CD8-positive, alpha-beta memory T cell (primary cell): ENCODE data around the gene TLE1. TPM values are rescaled to one million over a fixed set of nuclear protein-coding genes. Genes with fewer than 3 reads are reported as not detected.

Experiments
- CTCF ChIA-PET: fragments of 350-600 bp; sonication (Branson Sonifier 250); formaldehyde crosslinking; loops from one replicate; lab custom pipeline; 2021; ENCODE audit warnings: antibody characterized with exemption; lab: Charles Lee
- POLR2A ChIA-PET: fragments of 350-600 bp; sonication (Branson Sonifier 250); formaldehyde crosslinking; loops from one replicate; lab custom pipeline; 2021; ENCODE audit warnings: antibody characterized with exemption; lab: Charles Lee
- DNase-seq, 5 donors: peaks; one replicate each; pipeline versions ENCODE4 v3.0.0 to v3.0.0-alpha.2; 2020 to 2022; ENCODE audit warnings: mixed read lengths in 1 of 5
- H3K27ac ChIP-seq: one replicate; pipeline ENCODE4 v1.7.0; 2013; ENCODE audit warnings: low read depth, mild to moderate bottlenecking, low read length, moderate library complexity
- H3K27me3 ChIP-seq: 2 replicates; pipeline ENCODE4 v1.7.0; 2013; ENCODE audit warnings: low read length, mild to moderate bottlenecking; ENCODE audit not compliant: insufficient read depth, poor library complexity, severe bottlenecking
- H3K36me3 ChIP-seq: 2 replicates; pipeline ENCODE4 v1.7.0; 2013; ENCODE audit warnings: mild to moderate bottlenecking, low read length, moderate library complexity; ENCODE audit not compliant: insufficient read depth
- H3K4me1 ChIP-seq: 2 replicates; pipeline ENCODE4 v1.7.0; 2013; ENCODE audit warnings: mild to moderate bottlenecking, low read length, moderate library complexity; ENCODE audit not compliant: insufficient read depth
- H3K4me3 ChIP-seq: 2 replicates; pipeline ENCODE4 v1.7.0; 2013; ENCODE audit warnings: mild to moderate bottlenecking, low read length
- H3K9me3 ChIP-seq: 2 replicates; pipeline ENCODE4 v1.7.0; 2013; ENCODE audit warnings: mild to moderate bottlenecking, low read length
- H3K27ac Mint-ChIP-seq, 8 donors: one replicate each; pipeline ENCODE4 v1.8.0; 2020 to 2021; ENCODE audit warnings: mixed read lengths in 8 of 8, mild to moderate bottlenecking in 6 of 8, inconsistent platforms in 3 of 8, moderate library complexity in 3 of 8
- H3K27me3 Mint-ChIP-seq, 2 donors: one replicate each; pipeline ENCODE4 v1.8.0; 2020 to 2021; ENCODE audit warnings: mixed read lengths in 2 of 2, mild to moderate bottlenecking in 1 of 2, moderate library complexity in 1 of 2
- H3K36me3 Mint-ChIP-seq, 3 donors: one replicate each; pipeline ENCODE4 v1.8.0; 2020 to 2021; ENCODE audit warnings: mixed read lengths in 3 of 3, inconsistent platforms in 1 of 3, mild to moderate bottlenecking in 1 of 3
- H3K4me1 Mint-ChIP-seq, 3 donors: one replicate each; pipeline ENCODE4 v1.8.0; 2020 to 2021; ENCODE audit warnings: mixed read lengths in 3 of 3, inconsistent platforms in 1 of 3, mild to moderate bottlenecking in 1 of 3
- H3K4me3 Mint-ChIP-seq, 7 donors: one replicate each; pipeline ENCODE4 v1.8.0; 2020 to 2021; ENCODE audit warnings: mixed read lengths in 7 of 7, mild to moderate bottlenecking in 6 of 7, moderate library complexity in 4 of 7, inconsistent platforms in 2 of 7
- H3K9me3 Mint-ChIP-seq, 5 donors: one replicate each; pipeline ENCODE4 v1.8.0; 2020 to 2022; ENCODE audit warnings: mixed read lengths in 5 of 5, mild to moderate bottlenecking in 3 of 5, moderate library complexity in 2 of 5, inconsistent platforms in 1 of 5
- polyA plus RNA-seq: library from polyadenylated mRNA; unstranded; fragments of 300-500 nt; fragmentation: Illumina TruSeq; gene quantifications from one replicate; pipeline ENCODE4 v1.2.3, GENCODE V29; 2021
- total RNA-seq, 2 experiments: library from RNA; stranded (reverse); gene quantifications; one replicate each; pipeline ENCODE4 v1.2.3, GENCODE V29; 2021

TLE1 gene
- total and polyA plus RNA-seq, 3 experiments from 2014 or later: 0.13 to 25.1 (median 0.33) TPM

GRCh38 chr9:81656871-81657337, 32.4 kb downstream of the TLE1 start:
- H3K9me3 ChIP-seq: no peaks in the 10 kb centered on the region
- H3K27ac ChIP-seq: no peak overlapping the region
- no peaks in the 10 kb centered on the region for H3K4me1 ChIP-seq
- no peaks in the 10 kb centered on the region for H3K36me3 ChIP-seq
- Mint-ChIP-seq H3K9me3 (no peaks in the 10 kb centered on the region), H3K4me1 (peaks cover 0 to 24% (median 9%) of the 10 kb centered on the region in 3 donors), H3K4me3 (no peak overlapping the region), H3K27ac (peak overlapping the region in 1 of 8 donors; percentile 4), H3K36me3 (peaks cover 0 to 2% (median 0%) of the 10 kb centered on the region in 3 donors), H3K27me3 (no peaks in the 10 kb centered on the region)
- CTCF ChIA-PET: no interaction called here
- no peaks in the 10 kb centered on the region for H3K27me3 ChIP-seq
- no peak for DNase-seq
- H3K4me3 ChIP-seq: no peak overlapping the region
- POLR2A ChIA-PET: no interaction called here

GRCh38 chr9:81656004-81656403, 33.3 kb downstream of the TLE1 start:
- CTCF ChIA-PET: no interaction called here

GRCh38 chr9:81653240-81653639, 36.1 kb downstream of the TLE1 start:
- POLR2A ChIA-PET: no interaction called here
- H3K36me3 Mint-ChIP-seq: peaks cover 0 to 2% (median 0%) of the 10 kb centered on the region in 3 donors
- no peaks in the 10 kb centered on the region for H3K27me3 Mint-ChIP-seq
- H3K4me1 Mint-ChIP-seq: peaks cover 0 to 24% (median 9%) of the 10 kb centered on the region in 3 donors
- H3K4me3 Mint-ChIP-seq: no peak overlapping the region
- no peaks in the 10 kb centered on the region for H3K27me3 ChIP-seq
- no peak overlapping the region for H3K27ac Mint-ChIP-seq
- H3K27ac ChIP-seq: no peak overlapping the region
- no peak overlapping the region for H3K4me3 ChIP-seq
- CTCF ChIA-PET: no interaction called here
- no peaks in the 10 kb centered on the region for H3K9me3 ChIP-seq
- no peaks in the 10 kb centered on the region for H3K9me3 Mint-ChIP-seq
- DNase-seq: no peak
- no peaks in the 10 kb centered on the region for H3K36me3 ChIP-seq
- no peaks in the 10 kb centered on the region for H3K4me1 ChIP-seq

More at GRCh38 chr9:81656004-81656403, 33.3 kb downstream of the TLE1 start:
- H3K4me1 ChIP-seq: no peaks in the 10 kb centered on the region
- no peak overlapping the region for H3K4me3 ChIP-seq
- Mint-ChIP-seq H3K4me3 (peak overlapping the region in 1 of 7 donors; percentile 29), H3K27ac (peak overlapping the region in 3 of 8 donors; percentile 29 to 71 (median 69)), H3K4me1 (peaks cover 0 to 24% (median 9%) of the 10 kb centered on the region in 3 donors), H3K27me3 (no peaks in the 10 kb centered on the region), H3K36me3 (peaks cover 0 to 2% (median 0%) of the 10 kb centered on the region in 3 donors), H3K9me3 (no peaks in the 10 kb centered on the region)
- peak in 1 of 5 donors; percentile 17 for DNase-seq
- POLR2A ChIA-PET: no interaction called here
- no peak overlapping the region for H3K27ac ChIP-seq
- H3K9me3 ChIP-seq: no peaks in the 10 kb centered on the region
- no peaks in the 10 kb centered on the region for H3K27me3 ChIP-seq
- no peaks in the 10 kb centered on the region for H3K36me3 ChIP-seq

GRCh38 chr9:81652058-81652687, 37.2 kb downstream of the TLE1 start:
- Mint-ChIP-seq H3K27ac (no peak overlapping the region), H3K4me3 (no peak overlapping the region), H3K4me1 (peaks cover 0 to 22% (median 10%) of the 10 kb centered on the region in 3 donors), H3K36me3 (peaks cover 0 to 2% (median 0%) of the 10 kb centered on the region in 3 donors), H3K9me3 (no peaks in the 10 kb centered on the region), H3K27me3 (no peaks in the 10 kb centered on the region)
- Histone ChIP-seq H3K36me3 (no peaks in the 10 kb centered on the region), H3K27me3 (no peaks in the 10 kb centered on the region), H3K4me1 (no peaks in the 10 kb centered on the region), H3K4me3 (no peak overlapping the region), H3K27ac (no peak overlapping the region), H3K9me3 (no peaks in the 10 kb centered on the region)
- ChIA-PET CTCF (no interaction called here), POLR2A (no interaction called here)
- DNase-seq: no peak

GRCh38 chr9:81650586-81651515, 38.5 kb downstream of the TLE1 start:
- H3K36me3 Mint-ChIP-seq: peaks cover 0 to 2% (median 0%) of the 10 kb centered on the region in 3 donors

GRCh38 chr9:81649475-81650240, 39.7 kb downstream of the TLE1 start:
- ChIA-PET CTCF (no interaction called here), POLR2A (no interaction called here)
- Mint-ChIP-seq H3K27me3 (no peaks in the 10 kb centered on the region), H3K36me3 (peaks cover 0 to 2% (median 0%) of the 10 kb centered on the region in 3 donors), H3K4me1 (peaks cover 0 to 4% (median 3%) of the 10 kb centered on the region in 3 donors), H3K9me3 (no peaks in the 10 kb centered on the region), H3K27ac (no peak overlapping the region), H3K4me3 (no peak overlapping the region)
- Histone ChIP-seq H3K9me3 (no peaks in the 10 kb centered on the region), H3K4me1 (no peaks in the 10 kb centered on the region), H3K27me3 (no peaks in the 10 kb centered on the region), H3K36me3 (no peaks in the 10 kb centered on the region), H3K27ac (no peak overlapping the region), H3K4me3 (no peak overlapping the region)
- DNase-seq: no peak

More at GRCh38 chr9:81650586-81651515, 38.5 kb downstream of the TLE1 start:
- DNase-seq: no peak
- CTCF ChIA-PET: no interaction called here
- Histone ChIP-seq H3K27ac (no peak overlapping the region), H3K36me3 (no peaks in the 10 kb centered on the region), H3K4me1 (no peaks in the 10 kb centered on the region), H3K9me3 (no peaks in the 10 kb centered on the region), H3K27me3 (no peaks in the 10 kb centered on the region), H3K4me3 (no peak overlapping the region)
- Mint-ChIP-seq H3K9me3 (no peaks in the 10 kb centered on the region), H3K27ac (no peak overlapping the region), H3K4me3 (no peak overlapping the region), H3K4me1 (peaks cover 0 to 9% (median 7%) of the 10 kb centered on the region in 3 donors), H3K27me3 (no peaks in the 10 kb centered on the region)
- POLR2A ChIA-PET: no interaction called here

GRCh38 chr9:81648891-81649290, 40.5 kb downstream of the TLE1 start:
- Mint-ChIP-seq H3K4me1 (peaks cover 0 to 4% (median 3%) of the 10 kb centered on the region in 3 donors), H3K27ac (no peak overlapping the region), H3K4me3 (no peak overlapping the region), H3K9me3 (no peaks in the 10 kb centered on the region), H3K27me3 (no peaks in the 10 kb centered on the region), H3K36me3 (peaks cover 0 to 2% (median 0%) of the 10 kb centered on the region in 3 donors)
- H3K27me3 ChIP-seq: no peaks in the 10 kb centered on the region
- CTCF ChIA-PET: no interaction called here
- H3K36me3 ChIP-seq: no peaks in the 10 kb centered on the region
- no peak overlapping the region for H3K4me3 ChIP-seq
- no peak for DNase-seq
- no peaks in the 10 kb centered on the region for H3K9me3 ChIP-seq
- H3K27ac ChIP-seq: no peak overlapping the region
- H3K4me1 ChIP-seq: no peaks in the 10 kb centered on the region
- POLR2A ChIA-PET: no interaction called here
